Inflammatory macrophage (primary cell): Measurements from ENCODE around the gene POGZ.
A peak's percentile ranks its signal among the peaks of the same experiment; 100 is the strongest.

Experiments used
- DNase-seq, 2 donors: peaks; one replicate each; pipeline ENCODE4 v3.0.0-alpha.2; 2020 to 2022
- total RNA-seq, 18 experiments: gene quantifications; one replicate each; lab custom pipeline; 2026; ENCODE audit warnings: mixed read lengths in 6 of 18, inconsistent platforms in 2 of 18; lab: John Stamatoyannopoulos, UW

The POGZ gene
- 11.7 to 85.8 (median 21.4) reads per million in 18 experiments for total RNA-seq

- peak; percentile 94 to 95 for DNase-seq
These were observed at the start of gene POGZ for GRCh38 chr1:151459331-151460046. POGZ (minus strand) TSS chr1:151459494; CDS start chr1:151442204, 17,290 bp downstream.

GRCh38 chr1:151508833-151509232, 49.5 kb upstream of the POGZ start:
- no peak for DNase-seq

- DNase-seq = no peak
These were observed 45.5 kb upstream of the POGZ start for GRCh38 chr1:151504759-151505158.

GRCh38 chr1:151504252-151504651, 45.0 kb upstream of the POGZ start:
- DNase-seq = no peak

- DNase-seq = no peak
These were observed 43.8 kb upstream of the POGZ start for GRCh38 chr1:151502859-151503780.

- no peak for DNase-seq
These were observed 42.9 kb upstream of the POGZ start for GRCh38 chr1:151502035-151502700.

GRCh38 chr1:151501474-151501873, 42.2 kb upstream of the POGZ start:
- DNase-seq = no peak

- no peak for DNase-seq
These were observed 40.6 kb upstream of the POGZ start for GRCh38 chr1:151499930-151500329.

GRCh38 chr1:151499365-151499764, 40.1 kb upstream of the POGZ start:
- DNase-seq = no peak

GRCh38 chr1:151495316-151495715, 36.0 kb upstream of the POGZ start:
- no peak for DNase-seq

- peak; percentile 37 to 52 for DNase-seq
These were observed 35.5 kb upstream of the POGZ start for GRCh38 chr1:151494741-151495281.

- DNase-seq = no peak
These were observed 33.7 kb upstream of the POGZ start for GRCh38 chr1:151493042-151493441.

GRCh38 chr1:151492120-151492519, 32.8 kb upstream of the POGZ start:
- no peak for DNase-seq

- no peak for DNase-seq
These were observed 32.3 kb upstream of the POGZ start for GRCh38 chr1:151491641-151492040.

- no peak for DNase-seq
These were observed 27.3 kb upstream of the POGZ start for GRCh38 chr1:151486557-151486956.

GRCh38 chr1:151485685-151486255, 26.5 kb upstream of the POGZ start:
- no peak for DNase-seq

GRCh38 chr1:151482017-151482416, 22.7 kb upstream of the POGZ start:
- DNase-seq = no peak

GRCh38 chr1:151479462-151479861, 20.2 kb upstream of the POGZ start:
- no peak for DNase-seq

GRCh38 chr1:151478923-151479322, 19.6 kb upstream of the POGZ start:
- no peak for DNase-seq

GRCh38 chr1:151478140-151478812, 19.0 kb upstream of the POGZ start:
- no peak for DNase-seq

GRCh38 chr1:151477066-151477465, 17.8 kb upstream of the POGZ start:
- no peak for DNase-seq

- no peak for DNase-seq
These were observed 16.8 kb upstream of the POGZ start for GRCh38 chr1:151476083-151476482.
